22Rv1 (cell line): Measurements from ENCODE around the gene EVI5.

Experiments used
- CTCF ChIP-seq: fragments of 450-650 bp; IDR thresholded peaks from 2 replicates; pipeline ENCODE4 v1.5.1; 2017; ENCODE audit warnings: mild to moderate bottlenecking
- ZFX ChIP-seq: fragments of 450-650 bp; IDR thresholded peaks from 2 replicates; pipeline ENCODE4 v1.6.1; 2017; ENCODE audit warnings: antibody characterized with exemption, borderline replicate concordance

- TF ChIP-seq CTCF: no peak
- TF ChIP-seq ZFX: no peak
Observed at GRCh38 chr1:92820551-92820950, 35.6 kb upstream of the EVI5 start.
